IMR-90 (cell line): Measurements from ENCODE around the gene SCYGR2. TPM values are rescaled to one million over a fixed set of nuclear protein-coding genes. Genes with fewer than 3 reads are reported as not detected.
A peak's percentile ranks its signal among the peaks of the same experiment; 100 is the strongest.

Source experiments
- ATAC-seq: fragments of 200-7000 bp; cut with Tn5 transposase; 2 replicates; pipeline ENCODE4 v1.9.1; 2020; ENCODE audit warnings: low read depth, mild to moderate bottlenecking, moderate library complexity
- BruUV-seq: library from RNA; stranded (reverse); fragments of 400-500 nt; replicated peaks from 2 replicates; lab custom pipeline; 2021; lab: Mats Ljungman, UMichigan
- CTCF ChIA-PET: fragments of 300-600 bp; formaldehyde crosslinking; extraction: SDS; loops from one replicate; lab custom pipeline; 2021; ENCODE audit warnings: antibody characterized with exemption; lab: Yijun Ruan, JAX
- POLR2A ChIA-PET: fragments of 300-600 bp; sonication (Branson Sonifier 250); formaldehyde crosslinking; loops from one replicate; lab custom pipeline; 2022; ENCODE audit warnings: antibody characterized with exemption; ENCODE audit not compliant: unreplicated experiment; lab: Charles Lee
- DNase-seq: peaks from one replicate; pipeline ENCODE4 v3.0.0; 2013
- H2AFZ ChIP-seq: replicated peaks from 2 replicates; pipeline ENCODE3; 2013; ENCODE audit warnings: low read length, mild to moderate bottlenecking; ENCODE audit not compliant: poor library complexity
- H2AK5ac ChIP-seq: 2 replicates; pipeline ENCODE4 v1.6.1; 2013; ENCODE audit warnings: low read depth, low read length, inconsistent platforms
- H2AK9ac ChIP-seq: replicated peaks from 2 replicates; pipeline ENCODE3; 2013; ENCODE audit warnings: mild to moderate bottlenecking, low read depth, low read length, moderate library complexity; ENCODE audit not compliant: poor library complexity
- H2BK120ac ChIP-seq: 2 replicates; pipeline ENCODE4 v1.6.1; 2013; ENCODE audit warnings: low read depth, low read length, inconsistent platforms
- H2BK15ac ChIP-seq: 3 replicates; pipeline ENCODE4 v1.6.1; 2013; ENCODE audit warnings: low read depth, low read length, inconsistent platforms
- H2BK20ac ChIP-seq: 2 replicates; pipeline ENCODE4 v1.6.1; 2013; ENCODE audit warnings: low read depth, mild to moderate bottlenecking, inconsistent platforms, low read length, moderate library complexity
- H2BK5ac ChIP-seq: 2 replicates; pipeline ENCODE4 v1.6.1; 2013; ENCODE audit warnings: mild to moderate bottlenecking, low read depth, low read length, inconsistent platforms; ENCODE audit not compliant: poor library complexity, severe bottlenecking
- H3K14ac ChIP-seq: replicated peaks from 2 replicates; pipeline ENCODE4 v1.6.1; 2013; ENCODE audit warnings: low read depth, low read length, inconsistent platforms
- H3K18ac ChIP-seq: 2 replicates; pipeline ENCODE4 v1.6.1; 2013; ENCODE audit warnings: low read depth, low read length, control low read depth
- H3K23ac ChIP-seq: 2 replicates; pipeline ENCODE4 v1.6.1; 2013; ENCODE audit warnings: low read depth, low read length, inconsistent platforms
- H3K27ac ChIP-seq: 2 replicates; pipeline ENCODE4 v1.5.1; 2013; ENCODE audit warnings: mild to moderate bottlenecking, control low read depth, low read length; ENCODE audit not compliant: insufficient read depth
- H3K27me3 ChIP-seq: 2 replicates; pipeline ENCODE4 v1.6.1; 2013; ENCODE audit warnings: low read length; ENCODE audit not compliant: control insufficient read depth, insufficient read depth
- H3K36me3 ChIP-seq: 2 replicates; pipeline ENCODE4 v1.6.1; 2013; ENCODE audit warnings: low read length, mixed read lengths; ENCODE audit not compliant: control insufficient read depth, insufficient read depth
- H3K4ac ChIP-seq: 2 replicates; pipeline ENCODE4 v1.6.1; 2013; ENCODE audit warnings: low read depth, low read length, inconsistent platforms
- H3K4me1 ChIP-seq: 2 replicates; pipeline ENCODE4 v1.6.1; 2013; ENCODE audit warnings: low read length, mixed read lengths; ENCODE audit not compliant: control insufficient read depth, insufficient read depth
- H3K4me2 ChIP-seq: 2 replicates; pipeline ENCODE4 v1.6.1; 2013; ENCODE audit warnings: low read depth, mild to moderate bottlenecking, control low read depth, low read length, moderate library complexity
- H3K4me3 ChIP-seq: 2 replicates; pipeline ENCODE4 v1.5.1; 2013; ENCODE audit warnings: low read depth, mild to moderate bottlenecking, control low read depth, low read length, moderate library complexity; ENCODE audit not compliant: insufficient read depth
- H3K56ac ChIP-seq: 2 replicates; pipeline ENCODE4 v1.6.1; 2013; ENCODE audit warnings: low read length, inconsistent platforms; ENCODE audit not compliant: insufficient read depth; ENCODE audit errors: extremely low read depth
- H3K79me1 ChIP-seq, 2 experiments: 2 replicates each; pipeline ENCODE4 v1.6.1; 2013; ENCODE audit warnings: low read length in 2 of 2, inconsistent platforms in 1 of 2, low read depth in 1 of 2
- H3K9ac ChIP-seq: 2 replicates; pipeline ENCODE4 v1.6.1; 2013; ENCODE audit warnings: low read depth, low read length, control low read depth
- H3K9me1 ChIP-seq: 2 replicates; pipeline ENCODE4 v1.6.1; 2013; ENCODE audit warnings: low read length, inconsistent platforms; ENCODE audit not compliant: insufficient read depth
- H3K9me3 ChIP-seq: 2 replicates; pipeline ENCODE4 v1.6.1; 2013; ENCODE audit warnings: low read length; ENCODE audit not compliant: control insufficient read depth, insufficient read depth
- H4K20me1 ChIP-seq: 2 replicates; pipeline ENCODE4 v1.6.1; 2013; ENCODE audit warnings: low read length, inconsistent platforms; ENCODE audit not compliant: insufficient read depth
- H4K5ac ChIP-seq: 2 replicates; pipeline ENCODE4 v1.6.1; 2013; ENCODE audit warnings: mild to moderate bottlenecking, low read depth, low read length, control low read depth
- H4K8ac ChIP-seq, 2 experiments: 2 replicates each; pipeline ENCODE4 v1.6.1; 2013; ENCODE audit warnings: low read depth in 2 of 2, low read length in 2 of 2, control low read depth in 1 of 2, inconsistent platforms in 1 of 2
- H4K91ac ChIP-seq: 2 replicates; pipeline ENCODE4 v1.6.1; 2013; ENCODE audit warnings: low read depth, low read length, inconsistent platforms; ENCODE audit not compliant: insufficient read depth
- CHD1 ChIP-seq: IDR thresholded peaks from 2 replicates; pipeline ENCODE4 v1.6.1; 2012; ENCODE audit warnings: low read depth, low read length, improper control_type of control experiment
- WGBS, 2 experiments: methylation state at CpG; one replicate each; pipeline versions ENCODE4 v1.1.5 to v1.1.7; 2013; ENCODE audit warnings: missing lambda C conversion rate in 2 of 2; ENCODE audit not compliant: insufficient read length in 1 of 2; ENCODE audit errors: extremely low coverage in 2 of 2; 5-methylcytosine and 5-hydroxymethylcytosine counted together
- dilution Hi-C: fragments of 300-500 bp; cut with HindIII; formaldehyde crosslinking; loops from one replicate; pipeline ENCODE4 v1.14.3; 2018; ENCODE audit warnings: low sequenced_read_pairs; ENCODE audit not compliant: unreplicated experiment
- in situ Hi-C: fragments of 300-500 bp; cut with MboI; formaldehyde crosslinking; loops from 3 replicates; pipeline ENCODE4 v1.14.3; 2019; ENCODE audit warnings: low sequenced_read_pairs, inconsistent platforms, mixed read lengths
- intact Hi-C: fragments of 100-400 bp; cut with micrococcal nuclease; formaldehyde crosslinking; loops from 2 replicates; pipeline ENCODE4 v1.10.0; 2022
- polyA plus RNA-seq, 3 experiments: library from polyadenylated mRNA; depleted of rRNA; stranded (reverse); fragments of >200 nt; gene quantifications; 2 replicates each; pipeline ENCODE4 v1.2.3, GENCODE V29; 2012; ENCODE audit warnings: low replicate concordance in 1 of 3
- total RNA-seq: library from RNA; depleted of rRNA; stranded (reverse); fragments of >200 nt; gene quantifications from 2 replicates; pipeline ENCODE4 v1.2.3, GENCODE V29; 2012

SCYGR2 gene
- total and polyA plus RNA-seq, 2 of the 4 experiments (the other 2 are of a cell fraction), result not detected

DNA sequence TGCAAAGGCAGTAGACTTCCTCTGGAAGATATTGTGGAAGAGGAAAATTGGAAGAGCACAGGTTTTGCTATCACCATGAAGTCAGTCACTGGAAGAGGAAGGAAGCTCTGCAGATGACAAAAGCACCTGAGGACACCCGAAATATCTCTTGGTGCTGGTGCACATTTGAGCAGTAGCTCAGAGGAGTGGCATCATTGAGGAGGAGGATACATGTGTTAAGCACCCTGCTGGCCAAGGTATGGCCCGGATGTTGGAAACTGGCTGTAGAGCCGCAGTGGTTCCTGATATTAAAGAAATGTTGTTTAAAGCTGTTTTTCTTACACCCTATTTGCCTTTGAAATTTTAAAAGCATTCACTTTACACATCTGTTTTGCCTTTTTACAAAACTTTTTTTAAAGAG is 32.7 kb upstream of the SCYGR2 start:
- POLR2A ChIA-PET, result no interaction called here
- Histone ChIP-seq H2AK9ac (no peak overlapping the region), H3K9me1 (no peaks in the 10 kb centered on the region), H3K79me1 (no peaks in the 10 kb centered on the region), H2BK20ac (no peak overlapping the region), H3K27ac (no peak overlapping the region), H3K9ac (no peak overlapping the region), H3K56ac (no peak overlapping the region), H2AK5ac (no peak overlapping the region), H2BK120ac (no peak overlapping the region), H4K5ac (no peak overlapping the region), H4K20me1 (no peaks in the 10 kb centered on the region), H3K4me2 (no peak overlapping the region), H3K23ac (no peak overlapping the region), H3K4me3 (no peak overlapping the region), H2BK15ac (no peak overlapping the region), H4K8ac (no peak overlapping the region), H3K14ac (no peak overlapping the region), H3K9me3 (no peaks in the 10 kb centered on the region), H4K91ac (no peak overlapping the region), H3K4ac (no peak overlapping the region), H3K18ac (no peak overlapping the region), H2AFZ (peak overlapping the region; percentile 23), H3K27me3 (no peaks in the 10 kb centered on the region), H2BK5ac (no peak overlapping the region), H3K36me3 (peaks cover 5% of the 10 kb centered on the region), H3K4me1 (peaks cover 3% of the 10 kb centered on the region; the same call in 1 of the 2 replicates)
- CTCF ChIA-PET, result no interaction called here
- WGBS, 2 experiments, result no CpG with 5 or more reads among the region's 3 CpGs
- TF ChIP-seq CHD1, result no peak
- intact Hi-C loops (loop anchor here (5.0 kb wide), 1 partner anchor 159 kb away; no protein-coding TSS in a partner anchor), in situ Hi-C loops (no loop called here), dilution Hi-C loops (no loop called here)
- no TSS peak for BruUV-seq
- no peak for DNase-seq
- no peak for ATAC-seq
